Stimulated activated CD4-positive, alpha-beta T cell treated with anti-CD3 and anti-CD28 coated beads, TNF-alpha, amount 100 ng/mL, for 24 hours (primary cell): ENCODE measurements around the gene ARMH3.

Source experiments
- DNase-seq, 3 experiments: peaks; one replicate each; pipeline ENCODE4 v3.0.0-alpha.2; 2020; ENCODE audit warnings: low read depth in 3 of 3

The ARMH3 gene

GRCh38 chr10:101940916-101941315 is 115.1 kb downstream of the ARMH3 start:
- no peak for DNase-seq

DNA sequence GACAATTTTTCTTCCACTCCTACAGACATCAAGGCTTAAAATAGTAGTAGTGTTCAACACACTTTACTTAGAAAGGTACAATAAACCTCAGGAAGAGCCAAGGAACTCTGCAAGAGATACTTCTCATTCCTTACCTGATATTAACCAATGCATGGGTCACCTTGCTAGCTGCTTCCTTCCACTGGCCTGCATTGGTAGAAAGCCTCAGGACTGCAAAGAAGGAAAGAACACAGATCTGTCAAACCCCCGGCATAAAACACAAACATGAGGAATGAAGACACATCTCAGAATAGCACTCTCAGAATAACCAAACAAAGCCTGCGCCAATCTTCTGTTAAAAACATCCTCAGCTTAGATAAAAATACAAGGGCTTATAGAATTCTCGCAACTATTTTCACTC is 116.2 kb downstream of the ARMH3 start:
- DNase-seq, result no peak

DNA sequence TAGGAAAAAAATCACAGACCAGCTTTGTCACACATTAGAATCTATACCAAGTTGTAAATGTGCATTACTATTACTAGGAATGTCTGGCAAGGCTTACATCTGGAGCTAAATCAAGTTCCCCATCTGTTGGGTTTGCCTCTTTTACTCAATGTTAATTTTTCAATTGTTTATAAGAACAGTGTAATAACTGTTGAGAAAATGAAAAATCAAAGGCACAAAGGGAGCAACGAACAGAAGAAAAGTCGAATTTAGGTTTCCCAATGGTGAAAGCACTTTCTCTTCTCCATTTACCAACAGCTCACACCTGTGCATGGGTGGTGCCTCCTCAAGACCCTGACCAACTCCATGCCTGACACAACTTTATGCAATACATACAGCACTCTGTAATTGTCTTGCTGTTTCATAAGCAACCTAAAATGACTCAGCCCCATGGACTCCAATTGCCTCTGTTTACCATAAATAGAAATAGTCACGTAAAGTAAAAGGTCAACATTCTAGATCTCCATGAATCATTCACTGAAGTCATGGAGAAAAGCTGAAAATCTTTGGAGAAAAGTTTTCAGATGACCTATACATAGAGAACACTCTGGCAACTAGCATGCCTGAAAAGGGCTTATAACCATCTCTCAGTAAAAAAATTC is 116.8 kb downstream of the ARMH3 start:
- DNase-seq, result no peak

- DNase-seq, result no peak
Measured at GRCh38 chr10:101938305-101939007, 117.5 kb downstream of the ARMH3 start.

GRCh38 chr10:101935431-101935830 is 120.5 kb downstream of the ARMH3 start:
- no peak for DNase-seq

DNA sequence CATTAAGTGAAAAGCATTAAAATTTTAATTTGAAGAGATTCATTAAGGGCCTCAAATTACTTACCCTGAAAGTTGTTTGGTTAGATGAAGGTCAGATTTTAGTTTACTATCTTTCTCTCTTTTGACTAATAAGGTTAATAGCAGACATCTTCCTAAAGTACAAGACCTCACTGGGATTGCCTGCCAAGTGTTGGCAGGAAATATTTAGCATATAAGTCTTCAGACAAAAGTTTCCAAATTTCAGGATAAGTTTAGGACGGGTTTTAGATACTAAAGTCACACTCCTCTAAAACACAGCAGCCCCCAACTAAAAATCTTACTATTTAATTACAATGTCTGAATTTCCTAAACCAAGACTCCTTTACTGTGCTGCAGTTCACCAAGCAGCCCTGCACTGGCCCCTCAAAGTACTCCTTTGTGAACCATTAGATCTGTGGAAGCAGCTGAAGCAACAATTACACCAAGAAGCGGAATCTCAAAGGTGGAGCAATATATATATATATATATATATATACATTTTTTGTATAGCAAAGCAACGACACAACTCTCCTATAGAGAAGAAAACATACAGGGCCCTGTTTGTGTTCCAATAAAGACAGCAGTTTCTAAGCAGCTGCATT is 121.2 kb downstream of the ARMH3 start:
- no peak for DNase-seq

- DNase-seq, result no peak
Measured at GRCh38 chr10:101933976-101934375, 122.0 kb downstream of the ARMH3 start.

- no peak for DNase-seq
Measured at GRCh38 chr10:101932183-101932582, 123.8 kb downstream of the ARMH3 start.

DNA sequence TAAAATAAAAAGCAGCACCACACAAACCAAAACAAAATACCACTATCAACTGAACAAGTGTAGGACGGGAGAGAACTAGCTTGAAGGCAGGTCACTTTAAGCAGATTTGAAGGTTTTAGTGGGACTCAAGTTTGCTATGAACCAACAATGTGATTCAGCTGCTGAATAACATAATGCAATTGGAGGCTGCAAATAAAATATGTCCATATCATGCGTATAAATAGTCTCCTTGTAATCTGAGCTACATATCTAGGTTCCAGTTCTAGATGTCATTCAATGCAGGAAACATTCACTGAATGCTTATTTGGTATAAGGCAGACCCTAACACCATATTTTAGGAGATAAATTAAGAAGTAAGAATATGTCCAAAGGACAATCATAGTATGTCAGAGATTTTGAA is 130.9 kb downstream of the ARMH3 start:
- DNase-seq, result no peak

DNA sequence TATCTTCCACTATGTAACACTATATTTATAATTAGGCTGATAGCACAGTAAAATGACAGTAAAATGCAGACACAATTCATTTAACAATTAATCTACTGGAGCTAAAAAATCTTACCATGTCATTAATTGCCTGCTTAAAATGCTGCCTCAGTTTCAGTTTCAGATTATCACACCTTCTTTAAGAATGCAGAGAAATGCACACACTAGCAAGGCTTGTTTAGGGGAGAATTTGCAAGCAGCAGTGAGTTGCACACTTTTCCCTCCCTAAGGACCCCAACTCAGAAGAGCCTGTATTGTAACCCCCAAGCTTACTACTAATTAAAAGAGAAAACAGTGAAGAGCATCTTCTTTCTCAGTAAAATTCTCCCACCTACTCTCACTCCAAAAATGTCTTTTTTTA is 132.7 kb downstream of the ARMH3 start:
- no peak for DNase-seq

- DNase-seq, result no peak
Measured at GRCh38 chr10:101922846-101923245, 133.1 kb downstream of the ARMH3 start.

DNA sequence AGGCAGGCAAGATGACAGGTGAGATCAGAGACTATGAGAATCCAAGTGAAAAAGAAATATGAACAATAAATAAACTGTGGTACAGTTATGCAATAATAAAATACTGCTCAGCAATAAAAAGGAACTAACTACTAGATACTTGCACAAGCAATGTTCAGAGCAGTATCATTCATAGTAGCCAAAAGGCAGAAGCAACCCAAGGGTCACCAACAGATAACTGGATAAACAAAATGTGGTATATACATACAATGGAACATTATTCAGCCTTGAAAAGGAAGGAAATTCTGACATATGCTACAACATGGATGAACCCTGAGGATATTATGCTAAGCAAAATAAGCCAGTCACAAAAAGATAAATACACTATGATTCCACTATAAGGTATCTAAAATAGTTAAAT is 135.4 kb downstream of the ARMH3 start:
- DNase-seq, result no peak

DNA sequence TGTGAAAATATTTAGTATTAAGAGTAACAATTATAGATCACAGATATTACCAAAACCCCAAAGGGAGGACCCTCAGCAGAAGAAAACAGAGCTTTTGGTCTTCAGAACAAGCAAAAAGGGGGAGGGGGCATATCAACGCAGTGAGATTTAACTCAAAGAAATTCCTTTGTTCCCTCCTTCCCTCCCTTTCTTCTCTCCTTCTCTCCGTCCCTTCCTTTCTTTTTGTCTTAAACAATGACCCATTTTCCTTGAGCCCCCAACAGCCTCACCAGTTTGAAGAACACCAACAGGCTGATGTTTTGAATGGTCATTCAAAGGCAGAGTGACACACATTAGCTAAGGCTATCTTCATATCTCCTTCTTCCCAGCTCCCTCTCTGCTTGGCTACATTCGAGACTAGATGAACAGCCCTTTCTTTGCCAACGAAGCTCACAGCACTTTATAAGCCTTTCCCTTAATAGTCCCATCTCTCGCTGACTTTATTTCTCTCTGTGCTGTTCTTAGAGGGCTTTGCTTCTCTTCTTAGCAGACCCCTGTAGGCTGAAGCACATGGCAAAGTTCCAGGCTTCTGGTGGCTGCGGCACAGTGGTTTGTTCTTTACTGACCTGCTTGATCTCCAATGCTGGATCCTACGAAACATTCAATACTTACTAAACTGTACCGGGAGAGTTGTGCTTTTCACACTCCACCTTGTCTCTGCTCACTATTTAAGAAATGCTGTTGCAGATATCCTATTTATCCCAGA is 136.8 kb downstream of the ARMH3 start:
- no peak for DNase-seq

DNA sequence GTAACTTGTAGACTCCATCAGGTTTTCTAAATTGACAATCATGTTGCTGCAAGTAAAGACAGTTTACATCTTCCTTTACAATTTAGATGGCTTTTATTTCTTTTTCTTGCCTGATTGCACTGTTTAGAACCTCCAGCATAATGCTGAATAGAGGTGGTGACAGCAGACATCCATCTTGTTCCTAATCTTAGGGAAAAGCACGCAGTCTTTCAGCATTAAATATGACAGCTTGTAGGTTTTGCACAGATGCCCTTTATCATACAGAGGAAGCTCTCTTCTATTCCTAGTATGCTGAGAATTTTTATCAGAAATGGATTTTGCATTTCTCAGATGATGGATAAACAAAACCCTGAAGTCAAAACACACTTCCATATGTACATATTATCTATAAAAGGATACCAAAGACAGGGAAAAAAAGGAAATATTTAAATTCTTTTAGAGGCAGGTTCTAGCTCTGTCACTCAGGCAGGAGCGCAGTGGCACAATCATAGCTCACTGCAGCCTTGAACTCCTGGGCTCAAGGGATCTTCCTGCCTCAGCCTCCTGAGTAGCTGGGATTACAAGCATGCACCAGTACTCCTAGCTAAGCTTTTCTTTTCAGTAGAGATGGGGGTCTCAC is 143.3 kb downstream of the ARMH3 start:
- DNase-seq, result no peak

- no peak for DNase-seq
Measured at GRCh38 chr10:101906586-101907183, 149.3 kb downstream of the ARMH3 start.

DNA sequence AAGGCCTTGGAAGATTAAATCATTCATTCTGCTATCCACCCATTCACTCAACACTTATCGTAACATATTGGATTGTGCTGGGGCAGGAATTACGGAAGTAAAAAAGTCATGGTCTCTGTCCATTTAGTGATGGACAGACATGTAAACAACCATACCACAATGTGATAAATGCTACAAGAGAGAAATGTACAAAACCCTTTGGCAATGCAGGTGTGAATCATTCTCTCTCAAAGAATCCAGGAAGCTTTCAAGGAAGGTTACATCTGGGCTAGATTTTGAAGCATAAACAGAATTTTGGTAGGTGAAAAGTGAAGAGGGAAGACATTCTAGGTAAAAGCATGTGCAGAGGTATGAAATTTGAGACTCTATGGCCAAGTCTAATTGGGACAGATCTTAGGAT is 150.7 kb downstream of the ARMH3 start:
- no peak for DNase-seq

- peak in 1 of 3 experiments; percentile 4 for DNase-seq
Measured at GRCh38 chr10:101903827-101904550, 152.0 kb downstream of the ARMH3 start.

GRCh38 chr10:101902820-101903145 is 153.2 kb downstream of the ARMH3 start:
- no peak for DNase-seq

GRCh38 chr10:101902032-101902819 is 153.7 kb downstream of the ARMH3 start:
- DNase-seq, result no peak

DNA sequence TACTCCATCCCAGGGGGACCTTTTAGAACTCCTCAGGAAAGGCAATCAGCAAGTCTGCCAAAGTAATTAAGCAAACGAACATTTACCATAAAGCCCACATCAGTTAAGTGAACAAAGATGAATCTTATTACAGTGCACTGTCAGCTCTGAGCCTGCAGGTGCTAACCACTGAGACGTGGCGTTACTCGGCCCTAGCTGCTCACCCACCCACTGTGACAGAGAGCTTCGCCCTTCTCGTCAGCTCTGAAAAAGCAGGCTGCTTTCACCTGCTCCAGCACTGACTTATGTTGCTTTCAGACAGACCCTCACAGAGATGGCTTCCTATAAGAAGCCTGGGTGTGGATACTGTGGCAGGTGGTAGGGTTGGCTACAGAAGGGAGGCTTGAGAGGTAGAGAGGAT is 154.6 kb downstream of the ARMH3 start:
- no peak for DNase-seq
